Endodermal cell (in vitro differentiated cells): ENCODE results near the gene OR2AG1. TPM values are rescaled to one million over a fixed set of nuclear protein-coding genes. Genes with fewer than 3 reads are reported as not detected.

Source experiments
- DNase-seq: peaks from one replicate; pipeline ENCODE4 v3.0.0-alpha.2; 2017
- H3K27ac ChIP-seq: 2 replicates; pipeline ENCODE4 v1.5.1; 2013; ENCODE audit warnings: mild to moderate bottlenecking, low read depth, low read length, moderate library complexity
- H3K27me3 ChIP-seq: 2 replicates; pipeline ENCODE4 v1.6.1; 2013; ENCODE audit warnings: mild to moderate bottlenecking, low read length, moderate library complexity; ENCODE audit not compliant: insufficient read depth, control insufficient read depth, poor library complexity, severe bottlenecking
- H3K36me3 ChIP-seq: 2 replicates; pipeline ENCODE4 v1.7.0; 2013; ENCODE audit warnings: mild to moderate bottlenecking, low read length, moderate library complexity; ENCODE audit not compliant: control insufficient read depth, insufficient read depth
- H3K4me1 ChIP-seq: one replicate; pipeline ENCODE4 v1.7.0; 2013; ENCODE audit warnings: low read length; ENCODE audit not compliant: control insufficient read depth, insufficient read depth
- H3K4me3 ChIP-seq: 2 replicates; pipeline ENCODE4 v1.5.1; 2013; ENCODE audit warnings: mild to moderate bottlenecking, low read length, moderate library complexity
- H3K9ac ChIP-seq: 2 replicates; pipeline ENCODE4 v1.6.1; 2013; ENCODE audit warnings: mild to moderate bottlenecking, low read length, moderate library complexity; ENCODE audit not compliant: poor library complexity, severe bottlenecking; ENCODE audit errors: extremely low read depth
- H3K9me3 ChIP-seq: 2 replicates; pipeline ENCODE4 v1.6.1; 2013; ENCODE audit warnings: mild to moderate bottlenecking, low read length, moderate library complexity; ENCODE audit not compliant: control insufficient read depth
- H3K27ac Mint-ChIP-seq: 2 replicates; pipeline ENCODE4 v1.8.0; 2020; ENCODE audit warnings: mixed read lengths
- H3K27me3 Mint-ChIP-seq: 2 replicates; pipeline ENCODE4 v1.8.0; 2021; ENCODE audit warnings: mild to moderate bottlenecking, mixed read lengths; ENCODE audit not compliant: insufficient read depth
- H3K36me3 Mint-ChIP-seq: 2 replicates; pipeline ENCODE4 v1.8.0; 2020; ENCODE audit warnings: low read depth, mixed read lengths
- H3K4me1 Mint-ChIP-seq: 2 replicates; pipeline ENCODE4 v1.8.0; 2020; ENCODE audit warnings: mixed read lengths
- H3K4me3 Mint-ChIP-seq: 2 replicates; pipeline ENCODE4 v1.8.0; 2020; ENCODE audit warnings: mild to moderate bottlenecking, moderate library complexity, mixed read lengths
- H3K9me3 Mint-ChIP-seq: 2 replicates; pipeline ENCODE4 v1.8.0; 2020; ENCODE audit warnings: mild to moderate bottlenecking, mixed read lengths
- CTCF ChIP-seq: fragments of 200-600 bp; sonication (generic); conservative IDR thresholded peaks from 2 replicates; pipeline ENCODE4 v1.5.0; 2021; ENCODE audit warnings: antibody characterized with exemption, mild to moderate bottlenecking
- WGBS, 2 experiments: methylation state at CpG; one replicate each; pipeline versions ENCODE4 v1.1.5 to v1.1.7; 2013; ENCODE audit warnings: missing lambda C conversion rate in 2 of 2, mixed read lengths in 1 of 2; ENCODE audit not compliant: insufficient coverage in 1 of 2, insufficient read length in 1 of 2; 5-methylcytosine and 5-hydroxymethylcytosine counted together
- total RNA-seq, 2 donors: library from RNA; stranded (reverse); fragmentation: NEBNext Ultra II Directional in 1 of 2; extraction: Animal tissue kit (Norgen Biotek cat#: 25700) in 1 of 2; gene quantifications; 2 replicates in 1 of 2; 3 replicates in 1 of 2; pipeline ENCODE4 v1.2.1, GENCODE V29; 2021

Gene OR2AG1
- total RNA-seq, 2 donors from 2014 or later: not detected

DNA sequence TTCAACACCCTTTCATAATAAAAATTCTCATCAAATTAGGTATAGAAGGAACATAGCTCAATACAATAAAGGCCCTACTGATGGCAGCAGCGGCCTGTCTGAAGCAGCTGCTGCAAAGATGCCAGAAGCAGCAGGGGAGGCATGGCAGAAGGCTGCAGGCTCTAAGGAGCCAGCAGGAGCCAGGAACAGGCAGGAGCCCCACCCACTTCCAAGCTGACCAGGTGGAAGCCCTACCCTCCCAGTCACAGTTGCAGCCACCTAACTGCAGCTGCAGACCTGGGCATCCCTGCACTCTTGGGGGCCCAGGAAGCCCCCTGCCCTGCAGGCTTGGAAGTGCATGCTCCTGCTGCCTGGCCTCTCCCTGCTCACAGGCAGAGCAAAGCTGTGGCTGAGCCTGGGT, 34.9 kb downstream of the OR2AG1 start:
- Mint-ChIP-seq H3K36me3 (no peaks in the 10 kb centered on the region), H3K27me3 (peaks cover 2% of the 10 kb centered on the region), H3K4me1 (no peaks in the 10 kb centered on the region), H3K9me3 (no peaks in the 10 kb centered on the region), H3K4me3 (no peak overlapping the region), H3K27ac (no peak overlapping the region)
- Histone ChIP-seq H3K9ac (no peak overlapping the region), H3K4me3 (no peak overlapping the region), H3K9me3 (peaks cover 11% of the 10 kb centered on the region), H3K36me3 (no peaks in the 10 kb centered on the region), H3K27me3 (no peaks in the 10 kb centered on the region), H3K4me1 (no peaks in the 10 kb centered on the region), H3K27ac (no peak overlapping the region)
- 14 to 38% methylated on average over 1 of the region's 1 CpG for WGBS, 2 experiments
- peak; percentile 60 for TF ChIP-seq CTCF
- DNase-seq: peak; percentile 89

GRCh38 chr11:6818967-6819366, 36.1 kb downstream of the OR2AG1 start:
- no peak for DNase-seq
- Histone ChIP-seq H3K4me3 (no peak overlapping the region), H3K27me3 (no peaks in the 10 kb centered on the region), H3K36me3 (no peaks in the 10 kb centered on the region), H3K9ac (no peak overlapping the region), H3K9me3 (peaks cover 11% of the 10 kb centered on the region), H3K27ac (no peak overlapping the region), H3K4me1 (no peaks in the 10 kb centered on the region)
- Mint-ChIP-seq H3K9me3 (no peaks in the 10 kb centered on the region), H3K27ac (no peak overlapping the region), H3K27me3 (no peaks in the 10 kb centered on the region), H3K36me3 (no peaks in the 10 kb centered on the region), H3K4me1 (no peaks in the 10 kb centered on the region), H3K4me3 (no peak overlapping the region)
- TF ChIP-seq CTCF: no peak
- 87 to 100% methylated on average over 3 to 5 of the region's 5 CpGs for WGBS, 2 experiments

DNA sequence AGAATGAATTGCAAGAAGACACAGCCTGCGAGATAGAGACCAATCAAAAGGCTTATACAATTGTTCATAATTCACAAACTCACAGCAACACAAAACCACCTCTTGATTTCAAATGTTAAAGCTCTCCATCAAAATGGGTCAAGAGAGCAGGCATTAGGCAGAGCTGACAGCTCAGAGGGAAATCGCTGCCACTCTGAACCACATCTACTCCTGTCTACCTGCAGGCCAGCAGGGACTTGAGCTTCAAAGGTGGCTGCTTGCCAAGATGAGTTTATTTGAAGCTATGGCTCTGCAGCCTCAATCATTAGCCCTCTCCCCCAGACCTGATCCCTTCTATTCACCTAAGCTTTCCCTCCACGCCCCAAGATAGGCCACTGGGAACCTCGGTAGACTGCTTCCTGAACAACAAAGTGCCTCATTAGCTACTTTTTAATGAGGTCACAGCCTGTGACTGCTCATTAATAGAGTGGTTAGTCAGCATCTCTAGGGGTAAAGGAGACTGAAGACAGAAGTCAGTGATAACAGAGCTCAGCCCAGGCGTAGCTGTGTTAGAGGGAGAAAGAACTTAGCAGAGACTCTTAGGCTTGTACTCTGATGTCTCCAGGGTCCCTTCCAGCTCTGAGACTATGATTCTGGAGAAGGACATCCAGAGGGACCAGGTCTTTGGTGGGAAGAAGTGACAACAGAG, 41.5 kb downstream of the OR2AG1 start:
- Histone ChIP-seq H3K27me3 (no peaks in the 10 kb centered on the region), H3K9me3 (peaks cover 11% of the 10 kb centered on the region), H3K4me3 (no peak overlapping the region), H3K27ac (no peak overlapping the region), H3K4me1 (no peaks in the 10 kb centered on the region), H3K36me3 (no peaks in the 10 kb centered on the region), H3K9ac (no peak overlapping the region)
- TF ChIP-seq CTCF: no peak
- no peak for DNase-seq
- Mint-ChIP-seq H3K36me3 (no peaks in the 10 kb centered on the region), H3K9me3 (no peaks in the 10 kb centered on the region), H3K4me3 (no peak overlapping the region), H3K27me3 (no peaks in the 10 kb centered on the region), H3K4me1 (no peaks in the 10 kb centered on the region), H3K27ac (no peak overlapping the region)
- 82 to 94% methylated on average over 2 to 5 of the region's 5 CpGs for WGBS, 2 experiments
